22Rv1 (cell line): ENCODE measurements around the gene POLR2J.

Experiments used
- ZFX ChIP-seq: fragments of 450-650 bp; IDR thresholded peaks from 2 replicates; pipeline ENCODE4 v1.6.1; 2017; ENCODE audit warnings: antibody characterized with exemption, borderline replicate concordance
- TF ChIP-seq, protein P1 (sequence below): fragments of 450-650 bp; IDR thresholded peaks from 2 replicates; pipeline ENCODE4 v1.5.1; 2017; ENCODE audit warnings: mild to moderate bottlenecking

DNA sequence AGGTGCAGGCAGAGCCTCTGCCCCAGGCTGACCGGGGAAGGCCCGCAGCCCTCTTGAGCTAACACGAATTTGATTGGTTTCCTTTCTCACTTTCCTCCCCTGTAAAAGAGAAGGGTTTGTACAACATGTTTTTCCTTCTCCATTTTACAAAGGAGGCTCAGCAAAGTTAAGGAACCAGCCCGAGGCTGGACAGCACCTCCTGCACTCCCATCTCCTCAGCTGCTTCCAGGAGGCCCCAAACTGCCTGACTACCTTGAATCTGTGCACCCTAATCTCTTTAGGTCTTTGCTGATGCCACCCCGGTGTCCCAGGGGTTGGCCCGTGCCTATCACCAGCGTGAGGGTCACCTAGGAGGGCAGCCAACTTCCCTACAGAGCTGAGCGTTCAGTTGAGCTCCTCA lies 18.3 kb downstream of the POLR2J start:
- TF ChIP-seq, protein P1, sequence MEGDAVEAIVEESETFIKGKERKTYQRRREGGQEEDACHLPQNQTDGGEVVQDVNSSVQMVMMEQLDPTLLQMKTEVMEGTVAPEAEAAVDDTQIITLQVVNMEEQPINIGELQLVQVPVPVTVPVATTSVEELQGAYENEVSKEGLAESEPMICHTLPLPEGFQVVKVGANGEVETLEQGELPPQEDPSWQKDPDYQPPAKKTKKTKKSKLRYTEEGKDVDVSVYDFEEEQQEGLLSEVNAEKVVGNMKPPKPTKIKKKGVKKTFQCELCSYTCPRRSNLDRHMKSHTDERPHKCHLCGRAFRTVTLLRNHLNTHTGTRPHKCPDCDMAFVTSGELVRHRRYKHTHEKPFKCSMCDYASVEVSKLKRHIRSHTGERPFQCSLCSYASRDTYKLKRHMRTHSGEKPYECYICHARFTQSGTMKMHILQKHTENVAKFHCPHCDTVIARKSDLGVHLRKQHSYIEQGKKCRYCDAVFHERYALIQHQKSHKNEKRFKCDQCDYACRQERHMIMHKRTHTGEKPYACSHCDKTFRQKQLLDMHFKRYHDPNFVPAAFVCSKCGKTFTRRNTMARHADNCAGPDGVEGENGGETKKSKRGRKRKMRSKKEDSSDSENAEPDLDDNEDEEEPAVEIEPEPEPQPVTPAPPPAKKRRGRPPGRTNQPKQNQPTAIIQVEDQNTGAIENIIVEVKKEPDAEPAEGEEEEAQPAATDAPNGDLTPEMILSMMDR, result no peak
- no peak for TF ChIP-seq ZFX
